ENCODE data around the gene PPIP5K2. TPM values are rescaled to one million over a fixed set of nuclear protein-coding genes. Genes with fewer than 3 reads are reported as not detected.

The PPIP5K2 gene
- total and polyA plus RNA-seq, 4 donors: 9.7 to 38.6 (median 27.4) TPM

- H3K4me3 ChIP-seq (ENCODE audit: low read depth in 1 of 3, low read length in 3 of 3): no peak overlapping the region
- no peaks in the 10 kb centered on the region for H3K4me1 ChIP-seq (ENCODE audit: control insufficient read depth in 4 of 4, insufficient read depth in 4 of 4, low read length in 3 of 4)
- no peak for TF ChIP-seq HNF4G (IDR thresholded peaks at IDR 0.05)
- TF ChIP-seq HNF4A (conservative IDR thresholded peaks at IDR 0.05): no peak
- TF ChIP-seq JUND (IDR thresholded peaks at IDR 0.05): no peak
- no peak for TF ChIP-seq RXRA (IDR thresholded peaks at IDR 0.05)
- TF ChIP-seq NR2F2 (IDR thresholded peaks at IDR 0.05): no peak
- H3K9me3 ChIP-seq (ENCODE audit: control insufficient read depth in 4 of 4, low read length in 3 of 4): peaks cover 2 to 21% (median 5%) of the 10 kb centered on the region in 4 donors
- no peak for DNase-seq (ENCODE audit: low spot score)
- 98% methylated on average over 1 of the region's 1 CpG for WGBS
- H3K27ac ChIP-seq (ENCODE audit: low read depth in 1 of 2, low read length in 2 of 2): no peak overlapping the region
- no peak overlapping the region for H3K9ac ChIP-seq (ENCODE audit: low read depth in 1 of 2, low read length in 2 of 2)
- H3K36me3 ChIP-seq (ENCODE audit: control insufficient read depth in 4 of 4, insufficient read depth in 3 of 4, low read depth in 1 of 4, low read length in 3 of 4): peaks cover 3 to 32% (median 11%) of the 10 kb centered on the region in 4 donors
- H3K27me3 ChIP-seq (ENCODE audit: control insufficient read depth in 4 of 4, insufficient read depth in 4 of 4, low read length in 3 of 4): no peaks in the 10 kb centered on the region
Observed at GRCh38 chr5:103086547-103086946, 33.6 kb upstream of the PPIP5K2 start.

DNA sequence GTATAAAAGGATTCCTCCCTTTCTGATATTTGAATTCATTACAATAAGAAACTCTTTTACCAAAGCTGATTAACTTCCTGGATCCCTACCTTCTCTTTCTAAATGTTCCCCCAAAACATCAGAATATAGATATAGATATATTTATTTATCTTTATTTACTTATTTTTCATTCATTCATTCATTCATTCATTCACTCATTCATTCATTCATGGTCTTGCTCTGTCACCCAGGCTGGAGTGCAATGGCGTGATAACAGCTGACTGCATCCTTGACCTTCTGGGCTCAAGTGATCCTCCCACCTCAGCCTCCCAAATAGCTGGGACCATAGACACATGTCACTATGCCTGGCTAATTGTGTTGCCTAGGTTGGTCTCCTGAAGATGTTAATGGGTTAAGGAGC, 30.8 kb upstream of the PPIP5K2 start:
- Histone ChIP-seq H3K27me3 (ENCODE audit: control insufficient read depth in 4 of 4, insufficient read depth in 4 of 4, low read length in 3 of 4) (no peaks in the 10 kb centered on the region), H3K36me3 (ENCODE audit: control insufficient read depth in 4 of 4, insufficient read depth in 3 of 4, low read depth in 1 of 4, low read length in 3 of 4) (peaks cover 3 to 37% (median 16%) of the 10 kb centered on the region in 4 donors)
- 97% methylated on average over 1 of the region's 1 CpG for whole genome bisulfite sequencing

DNA sequence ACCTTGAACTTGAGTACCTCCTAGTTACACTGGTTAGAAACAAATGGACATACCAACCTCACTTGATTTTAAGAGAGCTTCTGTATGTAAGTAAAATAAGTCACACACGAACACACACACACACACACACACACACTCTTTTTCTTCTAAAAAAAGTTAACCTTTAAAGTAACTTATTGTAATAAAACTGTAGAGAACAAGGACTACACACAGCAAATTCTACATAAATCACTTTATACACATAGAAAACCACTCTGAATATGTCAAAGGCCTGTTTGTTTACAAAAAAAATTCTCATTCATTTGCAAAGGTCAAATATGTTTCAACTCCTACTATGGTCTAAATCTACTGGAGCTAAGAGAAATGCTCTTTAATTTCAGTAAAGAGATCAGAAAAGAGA, 29.3 kb upstream of the PPIP5K2 start:
- no peaks in the 10 kb centered on the region for H3K27me3 ChIP-seq (ENCODE audit: control insufficient read depth in 4 of 4, insufficient read depth in 4 of 4, low read length in 3 of 4)
- H3K9me3 ChIP-seq (ENCODE audit: control insufficient read depth in 4 of 4, low read length in 3 of 4): peaks cover 0 to 3% (median 0%) of the 10 kb centered on the region in 4 donors
- no peak overlapping the region for H3K9ac ChIP-seq (ENCODE audit: low read depth in 1 of 2, low read length in 2 of 2)
- 92% methylated on average over 1 of the region's 1 CpG for WGBS
- peaks cover 3 to 28% (median 16%) of the 10 kb centered on the region in 4 donors for H3K36me3 ChIP-seq (ENCODE audit: control insufficient read depth in 4 of 4, insufficient read depth in 3 of 4, low read depth in 1 of 4, low read length in 3 of 4)
- H3K4me1 ChIP-seq (ENCODE audit: control insufficient read depth in 4 of 4, insufficient read depth in 4 of 4, low read length in 3 of 4): no peaks in the 10 kb centered on the region
- H3K4me3 ChIP-seq (ENCODE audit: low read depth in 1 of 3, low read length in 3 of 3): no peak overlapping the region
- DNase-seq (ENCODE audit: low spot score): no peak
- H3K27ac ChIP-seq (ENCODE audit: low read depth in 1 of 2, low read length in 2 of 2): no peak overlapping the region
- TF ChIP-seq RAD21 (IDR thresholded peaks at IDR 0.05) (no peak), HNF4A (conservative IDR thresholded peaks at IDR 0.05) (no peak), RXRA (IDR thresholded peaks at IDR 0.05) (no peak), FOXA2 (IDR thresholded peaks at IDR 0.05) (no peak), FOXA1 (IDR thresholded peaks at IDR 0.05) (no peak), ATF3 (IDR thresholded peaks at IDR 0.05) (no peak), TAF1 (conservative IDR thresholded peaks at IDR 0.05) (no peak), YY1 (IDR thresholded peaks at IDR 0.05) (no peak), JUND (IDR thresholded peaks at IDR 0.05) (no peak), HNF4G (IDR thresholded peaks at IDR 0.05) (no peak), EGR1 (IDR thresholded peaks at IDR 0.05; ENCODE audit: low read depth in 2 of 2) (no peak)
- TF ChIP-seq, protein P1, sequence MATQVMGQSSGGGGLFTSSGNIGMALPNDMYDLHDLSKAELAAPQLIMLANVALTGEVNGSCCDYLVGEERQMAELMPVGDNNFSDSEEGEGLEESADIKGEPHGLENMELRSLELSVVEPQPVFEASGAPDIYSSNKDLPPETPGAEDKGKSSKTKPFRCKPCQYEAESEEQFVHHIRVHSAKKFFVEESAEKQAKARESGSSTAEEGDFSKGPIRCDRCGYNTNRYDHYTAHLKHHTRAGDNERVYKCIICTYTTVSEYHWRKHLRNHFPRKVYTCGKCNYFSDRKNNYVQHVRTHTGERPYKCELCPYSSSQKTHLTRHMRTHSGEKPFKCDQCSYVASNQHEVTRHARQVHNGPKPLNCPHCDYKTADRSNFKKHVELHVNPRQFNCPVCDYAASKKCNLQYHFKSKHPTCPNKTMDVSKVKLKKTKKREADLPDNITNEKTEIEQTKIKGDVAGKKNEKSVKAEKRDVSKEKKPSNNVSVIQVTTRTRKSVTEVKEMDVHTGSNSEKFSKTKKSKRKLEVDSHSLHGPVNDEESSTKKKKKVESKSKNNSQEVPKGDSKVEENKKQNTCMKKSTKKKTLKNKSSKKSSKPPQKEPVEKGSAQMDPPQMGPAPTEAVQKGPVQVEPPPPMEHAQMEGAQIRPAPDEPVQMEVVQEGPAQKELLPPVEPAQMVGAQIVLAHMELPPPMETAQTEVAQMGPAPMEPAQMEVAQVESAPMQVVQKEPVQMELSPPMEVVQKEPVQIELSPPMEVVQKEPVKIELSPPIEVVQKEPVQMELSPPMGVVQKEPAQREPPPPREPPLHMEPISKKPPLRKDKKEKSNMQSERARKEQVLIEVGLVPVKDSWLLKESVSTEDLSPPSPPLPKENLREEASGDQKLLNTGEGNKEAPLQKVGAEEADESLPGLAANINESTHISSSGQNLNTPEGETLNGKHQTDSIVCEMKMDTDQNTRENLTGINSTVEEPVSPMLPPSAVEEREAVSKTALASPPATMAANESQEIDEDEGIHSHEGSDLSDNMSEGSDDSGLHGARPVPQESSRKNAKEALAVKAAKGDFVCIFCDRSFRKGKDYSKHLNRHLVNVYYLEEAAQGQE (IDR thresholded peaks at IDR 0.05): no peak
- TF ChIP-seq, protein P2, sequence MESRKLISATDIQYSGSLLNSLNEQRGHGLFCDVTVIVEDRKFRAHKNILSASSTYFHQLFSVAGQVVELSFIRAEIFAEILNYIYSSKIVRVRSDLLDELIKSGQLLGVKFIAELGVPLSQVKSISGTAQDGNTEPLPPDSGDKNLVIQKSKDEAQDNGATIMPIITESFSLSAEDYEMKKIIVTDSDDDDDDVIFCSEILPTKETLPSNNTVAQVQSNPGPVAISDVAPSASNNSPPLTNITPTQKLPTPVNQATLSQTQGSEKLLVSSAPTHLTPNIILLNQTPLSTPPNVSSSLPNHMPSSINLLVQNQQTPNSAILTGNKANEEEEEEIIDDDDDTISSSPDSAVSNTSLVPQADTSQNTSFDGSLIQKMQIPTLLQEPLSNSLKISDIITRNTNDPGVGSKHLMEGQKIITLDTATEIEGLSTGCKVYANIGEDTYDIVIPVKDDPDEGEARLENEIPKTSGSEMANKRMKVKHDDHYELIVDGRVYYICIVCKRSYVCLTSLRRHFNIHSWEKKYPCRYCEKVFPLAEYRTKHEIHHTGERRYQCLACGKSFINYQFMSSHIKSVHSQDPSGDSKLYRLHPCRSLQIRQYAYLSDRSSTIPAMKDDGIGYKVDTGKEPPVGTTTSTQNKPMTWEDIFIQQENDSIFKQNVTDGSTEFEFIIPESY (IDR thresholded peaks at IDR 0.05): no peak

More for the DNA sequence above, 30.8 kb upstream of the PPIP5K2 start:
- Histone ChIP-seq H3K9me3 (ENCODE audit: control insufficient read depth in 4 of 4, low read length in 3 of 4) (peaks cover 0 to 7% (median 3%) of the 10 kb centered on the region in 4 donors), H3K4me1 (ENCODE audit: control insufficient read depth in 4 of 4, insufficient read depth in 4 of 4, low read length in 3 of 4) (no peaks in the 10 kb centered on the region), H3K4me3 (ENCODE audit: low read depth in 1 of 3, low read length in 3 of 3) (no peak overlapping the region), H3K27ac (ENCODE audit: low read depth in 1 of 2, low read length in 2 of 2) (no peak overlapping the region), H3K9ac (ENCODE audit: low read depth in 1 of 2, low read length in 2 of 2) (no peak overlapping the region)
- TF ChIP-seq HNF4A (conservative IDR thresholded peaks at IDR 0.05): no peak
- TF ChIP-seq EGR1 (IDR thresholded peaks at IDR 0.05; ENCODE audit: low read depth in 2 of 2): no peak
- TF ChIP-seq, protein P1 (IDR thresholded peaks at IDR 0.05): no peak
- no peak for TF ChIP-seq RXRA (IDR thresholded peaks at IDR 0.05)
- DNase-seq (ENCODE audit: low spot score): no peak

All from liver (tissue), 9 donors.